ENCODE data around the gene SH2D3C.

Gene SH2D3C, protein sequence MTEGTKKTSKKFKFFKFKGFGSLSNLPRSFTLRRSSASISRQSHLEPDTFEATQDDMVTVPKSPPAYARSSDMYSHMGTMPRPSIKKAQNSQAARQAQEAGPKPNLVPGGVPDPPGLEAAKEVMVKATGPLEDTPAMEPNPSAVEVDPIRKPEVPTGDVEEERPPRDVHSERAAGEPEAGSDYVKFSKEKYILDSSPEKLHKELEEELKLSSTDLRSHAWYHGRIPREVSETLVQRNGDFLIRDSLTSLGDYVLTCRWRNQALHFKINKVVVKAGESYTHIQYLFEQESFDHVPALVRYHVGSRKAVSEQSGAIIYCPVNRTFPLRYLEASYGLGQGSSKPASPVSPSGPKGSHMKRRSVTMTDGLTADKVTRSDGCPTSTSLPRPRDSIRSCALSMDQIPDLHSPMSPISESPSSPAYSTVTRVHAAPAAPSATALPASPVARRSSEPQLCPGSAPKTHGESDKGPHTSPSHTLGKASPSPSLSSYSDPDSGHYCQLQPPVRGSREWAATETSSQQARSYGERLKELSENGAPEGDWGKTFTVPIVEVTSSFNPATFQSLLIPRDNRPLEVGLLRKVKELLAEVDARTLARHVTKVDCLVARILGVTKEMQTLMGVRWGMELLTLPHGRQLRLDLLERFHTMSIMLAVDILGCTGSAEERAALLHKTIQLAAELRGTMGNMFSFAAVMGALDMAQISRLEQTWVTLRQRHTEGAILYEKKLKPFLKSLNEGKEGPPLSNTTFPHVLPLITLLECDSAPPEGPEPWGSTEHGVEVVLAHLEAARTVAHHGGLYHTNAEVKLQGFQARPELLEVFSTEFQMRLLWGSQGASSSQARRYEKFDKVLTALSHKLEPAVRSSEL

DNA sequence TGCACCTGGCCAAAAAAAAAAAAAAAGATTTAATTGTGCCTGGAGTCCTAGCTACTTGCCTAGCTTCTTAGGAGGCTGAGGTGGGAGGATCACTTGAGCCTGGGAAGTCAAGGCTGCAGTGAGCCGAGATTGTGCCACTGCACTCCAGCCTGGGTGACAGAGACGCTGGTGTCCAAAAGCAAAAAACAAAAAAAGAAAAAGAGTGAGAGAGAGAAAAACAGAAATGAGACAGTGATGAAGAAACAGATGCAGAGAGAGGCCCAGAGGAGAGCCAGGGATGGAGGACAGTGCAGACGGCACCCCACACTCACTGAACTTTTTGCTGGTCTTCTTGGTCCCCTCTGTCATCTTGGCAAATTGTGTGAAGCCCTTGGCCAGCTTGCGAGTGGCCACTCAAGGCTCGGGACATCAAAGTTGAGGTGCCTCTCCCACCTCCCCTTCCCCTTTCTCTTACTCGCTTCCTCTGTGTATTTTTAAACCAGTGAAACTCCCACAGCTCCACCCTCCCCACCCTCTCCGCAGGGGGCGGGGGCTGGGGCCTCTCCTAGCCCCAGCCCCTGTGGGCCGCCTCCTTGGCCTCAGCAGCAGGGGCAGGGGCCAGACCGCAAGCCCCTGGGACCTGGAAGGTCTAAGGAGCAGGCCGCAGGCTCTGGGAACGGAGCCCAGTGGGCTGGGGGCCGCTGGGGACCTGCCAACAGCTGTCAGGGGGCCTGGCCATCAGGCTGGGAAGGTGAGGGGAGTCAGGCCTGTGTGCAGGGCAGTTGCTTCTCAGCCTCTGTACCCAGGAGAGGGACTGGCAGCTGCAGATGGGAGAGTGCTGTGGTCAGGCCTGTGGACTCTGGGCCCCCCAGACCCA, at the start of gene SH2D3C:
TSS of gene SH2D3C (minus strand) at position 387 of the 856 bp plus-strand sequence. CDS start at position 348, 39 bp downstream.
- no peak for DNase-seq

DNA sequence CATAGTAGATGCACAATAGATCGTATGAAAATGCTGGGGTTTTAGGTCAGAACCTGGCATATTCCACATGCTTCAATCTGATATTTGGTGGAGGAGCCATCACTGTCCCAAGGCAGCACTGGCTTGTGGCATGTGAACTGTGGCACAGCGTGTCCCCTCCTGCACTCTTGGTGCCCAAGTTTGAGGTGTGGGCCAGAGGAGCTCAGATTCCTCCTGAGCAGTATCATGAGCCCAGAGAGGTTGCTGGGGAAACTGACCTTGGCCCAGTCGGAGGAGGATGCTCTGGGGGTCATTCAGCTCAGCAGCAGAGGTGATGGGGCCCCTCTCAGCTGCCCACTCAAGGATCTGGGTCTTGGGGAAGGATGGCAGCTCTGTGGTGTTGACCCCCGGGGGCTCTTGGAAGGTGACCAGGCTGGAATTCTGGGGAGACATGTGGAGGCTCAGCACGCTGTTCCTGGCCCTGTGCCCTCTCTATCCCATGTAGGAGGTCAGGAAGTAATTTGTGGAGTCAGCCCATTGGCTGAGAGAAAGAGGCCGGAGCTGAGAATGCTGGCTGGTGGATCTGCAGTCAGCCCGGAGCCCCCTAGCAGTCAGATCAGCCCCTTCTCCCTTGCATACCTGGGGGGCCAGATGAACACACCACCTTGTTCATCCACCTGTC, 47.9 kb upstream of the SH2D3C start:
- no peak for DNase-seq

DNA sequence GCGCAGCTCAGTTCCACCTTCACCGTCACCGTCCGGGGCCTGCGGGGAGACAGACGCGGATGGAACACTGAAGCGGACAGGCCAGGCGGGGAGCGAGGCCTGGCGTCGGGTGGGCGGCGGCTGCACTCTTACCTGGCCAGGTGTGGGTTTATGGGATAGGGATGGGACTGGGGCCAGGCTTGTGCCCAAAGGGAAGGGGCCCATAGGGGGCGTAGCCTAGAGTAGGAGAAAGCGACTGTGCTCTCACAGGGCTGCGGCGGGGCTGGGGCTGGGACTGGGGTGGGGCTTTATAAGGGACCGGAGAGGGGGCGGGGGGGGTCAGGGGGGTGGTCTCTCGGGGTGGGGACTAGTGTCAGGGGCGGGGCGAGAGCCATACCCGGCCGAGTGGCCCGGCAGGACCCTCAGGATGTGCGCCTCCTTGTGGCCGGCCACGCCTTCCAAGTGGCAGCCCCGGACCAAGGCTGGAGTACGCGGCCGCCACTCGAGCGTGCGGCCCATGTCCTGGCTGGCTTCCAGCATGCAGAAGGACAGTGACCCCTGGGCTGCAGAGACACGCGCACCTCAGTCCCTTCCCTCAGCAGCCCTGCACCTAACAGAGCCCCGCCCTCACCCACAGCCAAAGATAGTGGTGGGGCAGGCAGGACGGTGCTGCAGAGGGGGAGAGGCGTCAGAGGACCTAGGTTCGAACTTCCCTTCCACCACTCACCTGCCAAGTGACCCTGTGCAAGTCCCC, 47.0 kb upstream of the SH2D3C start:
- DNase-seq: no peak

DNA sequence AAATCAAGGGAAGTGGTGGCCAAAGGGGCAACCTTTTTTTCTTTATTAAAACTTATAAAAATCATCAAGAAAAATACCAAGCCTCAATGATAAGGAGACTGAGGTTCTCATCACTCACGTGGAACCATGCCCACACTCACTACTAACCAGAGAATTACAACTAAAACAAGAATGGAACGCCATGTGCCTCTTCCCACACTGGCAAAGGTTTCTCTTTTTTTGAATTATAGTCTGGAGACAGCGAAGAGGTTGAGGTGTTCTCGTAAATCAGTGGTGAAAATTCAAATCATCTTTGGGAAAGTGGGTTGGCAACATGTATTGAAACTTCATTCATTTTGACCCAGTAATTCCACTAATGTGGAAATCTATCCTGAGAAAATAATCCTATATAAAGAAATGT, 43.6 kb upstream of the SH2D3C start:
- DNase-seq: no peak

DNA sequence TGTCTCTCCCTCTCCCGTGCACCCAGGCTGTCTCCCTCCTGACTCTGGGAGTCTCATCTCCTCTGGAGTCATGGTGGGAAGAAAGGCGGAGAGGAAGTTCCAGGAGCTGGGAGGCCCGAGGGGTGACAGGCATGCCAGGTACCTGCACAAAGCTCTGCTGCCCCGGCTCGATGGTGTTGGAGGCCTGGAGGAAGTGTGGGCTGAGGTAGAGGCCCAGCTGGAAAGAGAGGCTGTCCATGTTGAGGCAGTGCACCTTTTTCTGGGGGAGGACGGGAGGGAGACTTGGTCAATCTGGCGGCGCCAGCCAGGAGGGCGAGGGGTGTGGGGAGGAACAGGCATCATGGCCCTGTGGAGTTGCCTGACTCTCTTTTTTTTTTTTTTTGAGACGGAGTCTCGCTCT, 40.1 kb upstream of the SH2D3C start:
- DNase-seq: no peak

DNA sequence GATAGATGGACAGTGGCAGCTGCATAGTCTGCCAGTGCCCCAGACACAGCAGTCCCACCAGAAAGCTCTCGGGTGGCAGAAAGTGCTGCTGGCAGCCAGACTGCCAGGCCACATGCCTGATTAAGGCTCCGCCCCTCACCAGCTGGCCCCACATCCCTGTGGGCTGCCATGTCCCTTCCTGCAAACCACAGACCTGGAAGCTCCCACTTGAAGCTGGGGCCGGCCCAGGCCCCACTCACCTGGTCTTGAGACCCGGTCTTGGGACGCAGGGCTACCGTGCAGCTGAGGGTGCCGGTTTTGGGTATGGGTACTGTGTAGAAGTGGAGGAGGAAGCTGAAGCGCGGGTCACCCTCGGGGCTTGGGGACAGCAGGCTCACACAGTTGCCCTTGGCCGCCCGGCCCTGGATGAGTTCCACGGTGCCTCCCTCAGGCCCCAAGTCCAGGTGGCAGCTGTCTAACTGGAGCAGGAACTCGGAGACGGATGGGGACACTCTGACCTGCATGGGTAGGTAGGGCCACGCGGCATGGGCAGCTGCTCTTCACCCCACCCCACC, 39.5 kb upstream of the SH2D3C start:
- DNase-seq: no peak

DNA sequence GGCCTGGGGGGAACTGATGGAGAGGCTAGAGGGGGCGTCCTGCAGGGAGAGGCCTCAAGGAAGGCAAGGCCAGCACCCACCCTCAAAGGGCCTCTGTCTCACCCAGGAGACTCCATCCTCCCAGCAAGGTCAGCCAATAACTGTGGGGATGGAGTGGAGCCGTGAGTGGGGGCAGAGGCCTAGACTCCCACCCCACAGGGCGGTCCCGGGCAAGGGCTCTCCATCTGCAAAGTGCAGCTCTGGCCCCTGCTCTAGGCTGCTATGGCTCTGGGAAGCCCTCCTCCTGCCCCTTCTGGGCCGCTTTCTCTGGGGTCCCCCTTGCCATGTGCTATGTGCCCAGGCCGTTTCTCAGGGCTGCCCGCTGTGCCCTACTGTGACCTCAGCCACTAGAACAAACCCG, 38.3 kb upstream of the SH2D3C start:
- no peak for DNase-seq

DNA sequence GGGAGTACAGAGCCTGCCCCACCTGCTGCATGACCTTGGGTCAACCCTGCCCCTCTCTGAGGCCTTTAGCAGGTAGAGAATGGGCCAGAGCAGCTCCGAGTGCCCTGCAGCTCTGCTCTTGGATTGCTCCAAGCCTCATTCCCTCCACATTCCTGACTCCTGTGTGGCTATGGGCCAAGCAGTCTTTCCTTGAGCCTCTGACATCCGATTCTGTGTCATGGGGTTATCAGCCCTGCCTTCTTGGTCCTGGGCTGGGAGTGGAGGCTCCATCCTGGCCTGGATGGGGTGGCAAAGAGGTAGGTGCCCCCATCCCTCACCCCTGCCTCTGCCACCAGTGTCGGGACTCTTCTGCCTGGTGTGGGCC, 37.9 kb upstream of the SH2D3C start:
- DNase-seq: no peak

DNA sequence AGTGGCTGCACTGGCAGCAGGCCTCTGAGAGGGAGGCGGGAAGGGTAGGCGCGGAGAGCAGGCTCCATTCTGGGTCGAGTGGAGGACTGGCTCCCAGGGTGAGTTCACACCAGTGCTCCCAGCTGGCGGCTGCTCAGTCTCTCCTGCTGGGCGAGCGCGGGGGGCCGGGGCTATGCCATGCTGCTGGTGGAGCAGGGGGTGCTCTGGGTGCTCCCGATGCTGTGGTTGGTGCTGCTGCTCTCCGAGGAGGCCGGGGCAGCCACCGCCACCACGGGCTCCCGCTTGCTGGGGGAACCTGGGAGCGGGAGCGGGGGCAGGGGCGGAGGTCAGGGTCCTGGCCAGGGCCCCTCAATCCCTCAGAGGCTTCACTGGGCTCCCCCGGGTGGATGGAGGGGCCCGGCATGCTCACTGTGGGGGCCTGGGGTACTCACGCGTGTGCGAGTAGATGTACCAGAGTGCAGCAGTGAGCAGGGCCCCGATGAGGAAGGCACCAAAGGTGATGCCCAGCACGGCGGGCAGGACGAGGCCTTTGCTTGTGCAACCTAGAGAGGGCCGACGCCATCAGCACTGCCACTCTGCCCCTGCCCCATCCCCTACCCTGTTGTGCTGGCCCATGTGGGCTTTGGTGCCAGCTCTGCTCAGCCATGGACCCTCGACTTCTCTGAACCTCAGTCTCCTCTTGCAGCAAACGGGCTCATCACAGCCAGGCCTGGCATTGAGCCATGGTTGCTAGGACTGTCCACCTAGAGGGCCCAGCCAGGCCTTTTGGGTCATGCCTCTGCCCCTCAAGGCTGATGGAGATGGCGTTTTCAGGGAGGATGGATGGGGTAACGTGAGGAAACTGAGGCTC, 37.3 kb upstream of the SH2D3C start:
- no peak for DNase-seq

DNA sequence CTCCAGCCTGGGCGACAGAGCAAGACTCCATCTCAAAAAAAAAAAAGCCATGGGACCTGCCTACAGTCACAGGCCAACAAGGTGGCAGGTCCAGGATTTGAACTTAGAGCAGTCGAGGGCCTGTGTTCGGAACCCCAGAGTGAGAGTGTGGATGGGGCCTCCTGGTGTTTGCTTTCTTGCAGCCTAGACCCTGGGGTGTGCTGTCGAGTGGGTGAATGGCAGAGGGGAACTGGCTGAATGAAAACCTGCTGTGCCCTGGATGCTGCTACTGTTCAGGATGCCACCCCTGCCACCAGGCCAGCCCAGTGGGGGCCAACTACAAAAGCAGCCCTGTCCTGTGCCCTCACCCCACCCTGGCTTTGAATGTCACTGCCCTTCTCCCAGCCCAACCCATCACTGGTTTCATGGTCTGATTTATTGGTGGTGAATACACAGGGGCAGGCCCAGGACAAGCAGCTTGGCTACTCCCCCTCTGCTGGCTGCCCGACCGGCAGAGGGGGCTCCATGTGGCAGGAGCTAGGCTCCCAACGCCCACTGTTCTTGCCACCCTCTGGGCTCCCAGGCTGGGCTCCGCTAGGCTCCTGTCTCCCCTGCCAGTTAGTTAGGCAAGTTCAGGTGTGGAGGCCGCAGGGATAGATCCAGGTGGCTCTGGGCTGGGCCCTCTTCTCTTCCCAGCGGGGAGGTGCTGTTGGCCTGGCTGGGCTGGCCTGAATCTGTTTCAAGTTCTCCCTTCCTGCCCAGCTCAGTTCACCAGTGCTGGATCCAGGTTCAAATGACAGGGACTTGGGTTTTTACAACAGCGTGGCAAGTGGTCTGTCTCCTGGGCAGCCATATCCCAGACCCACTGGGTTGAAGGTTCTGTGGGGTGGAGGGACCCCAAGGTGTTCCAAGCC, 36.4 kb upstream of the SH2D3C start:
- DNase-seq: no peak

DNA sequence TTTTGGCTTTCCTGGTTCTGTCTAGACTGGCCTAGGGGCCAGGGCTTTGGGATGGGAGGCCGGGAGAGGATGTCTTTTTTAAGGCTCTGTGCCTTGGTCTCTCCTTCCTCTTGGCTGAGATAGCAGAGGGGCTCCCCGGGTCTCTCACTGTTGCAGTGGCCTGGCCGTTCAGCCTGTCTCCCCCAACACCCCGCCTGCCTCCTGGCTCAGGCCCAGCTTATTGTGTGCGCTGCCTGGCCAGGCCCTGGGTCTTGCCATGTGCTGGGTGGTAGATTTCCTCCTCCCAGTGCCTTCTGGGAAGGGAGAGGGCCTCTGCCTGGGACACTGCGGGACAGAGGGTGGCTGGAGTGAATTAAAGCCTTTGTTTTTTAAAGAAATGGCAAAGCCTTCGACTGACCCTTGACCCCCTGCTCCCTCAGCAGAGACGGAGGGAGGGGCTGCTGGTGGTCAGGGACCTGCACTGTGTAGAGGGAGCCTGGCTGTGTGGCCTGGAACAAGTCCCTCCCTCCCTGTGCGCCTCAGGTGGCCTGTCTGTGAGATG, 35.3 kb upstream of the SH2D3C start:
- no peak for DNase-seq

DNA sequence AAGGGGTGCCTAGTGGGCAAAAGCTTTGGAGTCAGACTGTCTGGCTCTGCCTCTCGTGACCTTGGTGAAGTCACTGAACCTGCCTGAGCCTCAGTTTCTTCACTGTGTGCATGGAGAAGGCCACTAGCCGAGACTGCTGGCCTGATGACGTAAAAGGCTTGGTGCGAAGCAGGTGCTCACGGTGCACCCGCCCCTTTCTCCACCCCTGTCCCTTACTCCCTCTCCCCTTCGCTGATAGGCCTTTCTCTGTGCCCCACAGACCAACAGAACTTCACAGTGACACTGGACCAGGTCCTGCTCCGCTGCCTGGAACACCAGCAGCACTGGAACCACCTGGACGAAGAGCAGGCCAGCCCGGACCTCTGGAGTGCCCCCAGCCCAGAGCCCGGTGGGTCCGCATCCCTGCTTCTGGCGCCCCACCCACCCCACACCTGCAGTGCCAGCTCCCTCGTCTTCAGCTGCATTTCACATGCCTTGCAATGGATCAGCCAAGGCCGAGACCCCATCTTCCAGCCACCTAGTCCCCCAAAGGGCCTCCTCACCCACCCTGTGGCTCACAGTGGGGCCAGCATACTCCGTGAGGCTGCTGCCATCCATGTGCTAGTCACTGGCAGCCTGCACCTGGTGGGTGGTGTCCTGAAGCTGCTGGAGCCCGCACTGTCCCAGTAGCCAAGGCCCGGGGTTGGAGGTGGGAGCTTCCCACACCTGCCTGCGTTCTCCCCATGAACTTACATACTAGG, 34.6 kb upstream of the SH2D3C start:
- no peak for DNase-seq

DNA sequence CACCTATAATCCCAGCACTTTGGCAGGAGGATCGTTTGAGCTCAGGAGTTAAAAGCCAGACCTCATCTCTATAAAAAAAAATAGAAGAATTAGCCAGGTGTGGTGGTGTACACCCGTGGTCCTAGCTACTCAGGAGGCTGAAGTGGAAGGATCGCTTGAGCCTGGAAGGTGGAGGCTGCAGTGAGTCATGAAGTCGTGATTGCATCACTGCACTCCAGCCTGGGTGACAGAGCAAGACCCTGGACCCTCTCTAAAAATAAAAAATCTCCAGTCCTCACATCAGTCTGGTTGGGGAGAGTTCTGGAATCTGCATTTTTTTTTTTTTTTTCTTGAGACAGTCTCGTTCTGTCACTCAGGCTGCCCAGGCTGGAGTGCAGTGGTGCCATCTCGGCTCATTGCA, 33.5 kb upstream of the SH2D3C start:
- no peak for DNase-seq

DNA sequence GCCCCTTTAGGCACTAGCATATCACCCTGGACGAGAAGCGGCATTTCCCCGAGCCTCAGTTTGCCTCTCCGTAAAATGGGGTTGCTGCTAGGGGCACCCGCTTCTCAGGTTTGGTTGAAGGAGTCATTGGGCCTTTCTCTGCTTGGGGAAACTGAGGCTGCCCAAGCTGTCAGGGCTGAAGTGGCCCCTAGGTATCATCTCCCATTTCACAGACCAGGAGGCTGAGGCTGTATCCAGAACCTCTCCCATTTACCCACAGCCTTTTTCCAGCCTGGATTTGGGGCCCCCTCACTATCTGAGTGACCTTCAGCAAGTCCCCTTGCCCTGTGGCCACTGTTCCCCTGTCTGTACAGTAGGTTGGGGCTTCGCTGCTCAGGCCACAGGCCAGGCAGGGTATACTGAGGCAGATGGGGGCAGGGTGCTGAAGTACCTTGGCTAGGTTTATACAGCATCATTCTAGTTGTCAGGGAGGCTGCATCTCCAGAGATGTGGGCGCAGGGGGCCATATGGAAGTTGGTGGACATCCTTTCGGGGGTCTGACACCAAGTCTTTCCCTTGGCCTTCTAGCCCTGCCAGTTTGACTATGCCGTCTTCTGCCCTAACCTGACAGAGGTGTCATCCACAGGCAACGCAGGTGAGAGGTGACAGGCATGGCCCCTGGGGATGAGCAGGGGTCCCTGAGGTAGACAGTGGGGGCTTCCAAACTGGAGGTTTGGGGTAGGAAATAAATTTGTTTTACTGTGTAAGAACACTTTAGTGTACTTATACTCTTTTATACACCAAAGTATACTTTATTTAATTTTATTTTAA, 32.1 kb upstream of the SH2D3C start:
- DNase-seq: no peak

DNA sequence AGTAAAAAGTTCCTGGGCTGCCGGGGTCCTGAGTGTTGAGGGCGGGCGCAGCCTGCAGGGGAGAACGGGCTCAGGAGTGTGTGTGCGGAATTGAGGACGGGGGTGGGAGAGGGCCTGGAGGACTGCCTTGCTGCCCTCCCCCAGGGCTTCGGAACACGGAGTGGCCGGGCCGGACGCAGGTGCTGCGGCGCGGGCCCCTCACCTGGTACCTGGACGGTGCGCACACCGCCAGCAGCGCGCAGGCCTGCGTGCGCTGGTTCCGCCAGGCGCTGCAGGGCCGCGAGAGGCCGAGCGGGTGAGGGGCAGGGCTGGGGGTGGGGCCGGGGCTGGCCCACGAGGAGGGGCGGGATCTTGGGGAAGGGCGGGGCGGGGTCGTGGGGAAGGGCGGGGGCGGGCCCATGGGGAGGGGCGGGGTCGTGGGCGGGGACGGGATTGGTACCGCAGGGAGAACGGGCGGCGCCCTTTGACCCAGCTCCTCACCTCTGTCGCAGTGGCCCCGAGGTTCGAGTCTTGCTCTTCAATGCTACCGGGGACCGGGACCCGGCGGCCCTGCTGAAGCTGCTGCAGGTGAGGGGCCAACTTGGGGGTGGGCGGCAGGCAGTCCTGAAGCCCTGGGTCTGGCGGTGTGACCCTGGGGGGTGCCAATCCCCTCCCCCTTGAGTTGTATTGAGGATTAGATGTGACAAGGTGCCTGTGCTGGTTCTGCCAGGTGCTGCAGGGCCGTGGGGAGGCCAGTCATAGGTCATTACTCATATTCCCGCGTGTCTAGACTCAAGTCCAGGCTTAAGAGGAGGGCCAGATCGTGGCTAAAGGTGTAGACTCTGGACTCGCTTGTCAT, 31.3 kb upstream of the SH2D3C start:
- no peak for DNase-seq

DNA sequence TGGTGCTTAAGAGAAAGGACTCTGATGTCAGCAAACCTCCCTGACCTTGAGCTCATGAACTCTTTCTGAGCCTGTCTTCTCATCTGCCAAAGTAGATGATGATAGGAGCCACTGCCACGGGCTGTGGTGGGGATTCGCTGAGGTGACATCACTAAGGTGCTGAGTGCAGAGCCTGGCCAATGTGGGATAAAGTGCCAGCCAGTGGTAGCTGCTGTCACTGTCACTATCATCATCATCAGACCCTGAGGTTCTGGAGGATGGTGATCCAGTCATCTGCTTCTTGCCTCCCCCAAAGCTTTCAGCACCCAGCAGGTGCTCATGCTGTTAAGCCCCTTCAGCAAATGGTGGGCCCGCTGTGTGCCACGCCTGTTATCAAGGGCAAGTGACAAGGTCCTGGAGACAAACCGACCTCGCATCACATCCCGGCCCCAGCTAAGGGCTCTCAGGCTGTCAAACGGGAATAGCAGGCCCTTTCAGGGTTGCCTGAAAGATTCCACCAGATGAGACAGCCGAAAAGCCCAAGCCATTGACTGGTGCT, 30.6 kb upstream of the SH2D3C start:
- no peak for DNase-seq

Data from cortex of kidney (tissue), 1 donor.